Caco-2 (cell line): ENCODE measurements around the gene SPATA17. TPM values are rescaled to one million over a fixed set of nuclear protein-coding genes. Genes with fewer than 3 reads are reported as not detected.

Experiments
- BruUV-seq: library from RNA; stranded (reverse); fragments of 400-500 nt; replicated peaks from 2 replicates; lab custom pipeline; 2021; lab: Mats Ljungman, UMichigan
- CTCF ChIA-PET: fragments of 300-600 bp; sonication (Branson Sonifier 250); formaldehyde crosslinking; loops from one replicate; lab custom pipeline; 2022; ENCODE audit warnings: antibody characterized with exemption; lab: Charles Lee
- POLR2A ChIA-PET: fragments of 300-600 bp; sonication (Branson Sonifier 250); formaldehyde crosslinking; loops from one replicate; lab custom pipeline; 2022; ENCODE audit warnings: antibody characterized with exemption; lab: Charles Lee
- DNase-seq, 2 experiments: peaks; one replicate each; pipeline versions ENCODE4 v3.0.0 to v3.0.0-alpha.2; 2020 to 2022
- H3K27me3 ChIP-seq: replicated peaks from 2 replicates; pipeline ENCODE4 v1.6.0; 2011; ENCODE audit warnings: low read length; ENCODE audit not compliant: control insufficient read depth, insufficient read depth
- H3K36me3 ChIP-seq: 2 replicates; pipeline ENCODE4 v1.5.1; 2011; ENCODE audit warnings: low read length; ENCODE audit not compliant: control insufficient read depth, insufficient read depth
- H3K4me1 ChIP-seq: fragments of 250-450 bp; sonication (Bioruptor Pico); 2 replicates; pipeline ENCODE4 v1.5.1; 2020; ENCODE audit warnings: mild to moderate bottlenecking
- H3K4me3 ChIP-seq: 2 replicates; pipeline ENCODE4 v1.5.1; 2011; ENCODE audit warnings: low read depth, mild to moderate bottlenecking, control low read depth, low read length
- H3K9me3 ChIP-seq: fragments of 250-450 bp; sonication (Bioruptor Pico); 2 replicates; pipeline ENCODE4 v1.5.1; 2020; ENCODE audit warnings: mild to moderate bottlenecking, moderate library complexity
- H3K27ac Mint-ChIP-seq: one replicate; pipeline ENCODE4 v1.8.0; 2022; ENCODE audit warnings: mixed read lengths; ENCODE audit not compliant: unreplicated experiment
- H3K27me3 Mint-ChIP-seq: one replicate; pipeline ENCODE4 v1.8.0; 2022; ENCODE audit warnings: mixed read lengths; ENCODE audit not compliant: insufficient read depth, unreplicated experiment
- H3K36me3 Mint-ChIP-seq: one replicate; pipeline ENCODE4 v1.8.0; 2022; ENCODE audit warnings: mild to moderate bottlenecking, mixed read lengths; ENCODE audit not compliant: insufficient read depth, unreplicated experiment
- H3K4me1 Mint-ChIP-seq: one replicate; pipeline ENCODE4 v1.8.0; 2022; ENCODE audit warnings: low read depth, mixed read lengths; ENCODE audit not compliant: unreplicated experiment
- H3K4me3 Mint-ChIP-seq: one replicate; pipeline ENCODE4 v1.8.0; 2022; ENCODE audit warnings: mild to moderate bottlenecking, moderate library complexity, mixed read lengths; ENCODE audit not compliant: unreplicated experiment
- H3K9me3 Mint-ChIP-seq: one replicate; pipeline ENCODE4 v1.8.0; 2022; ENCODE audit warnings: mixed read lengths; ENCODE audit not compliant: unreplicated experiment
- intact Hi-C: fragments of 100-400 bp; cut with micrococcal nuclease; formaldehyde crosslinking; loops from one replicate; pipeline ENCODE4 v1.10.0; 2022; ENCODE audit not compliant: unreplicated experiment
- total RNA-seq: library from RNA; stranded (reverse); gene quantifications from 2 replicates; pipeline ENCODE4 v1.2.3, GENCODE V29; 2022
- TF ChIP-seq, protein P1 (sequence below), 2 experiments: fragments of 200-600 bp in 1 of 2; IDR thresholded peaks; 1 replicate in 1 of 2; 2 replicates in 1 of 2; pipeline versions ENCODE4 v1.5.1 to v1.8.0; 2011 to 2022; ENCODE audit warnings: antibody characterized with exemption in 1 of 2, control low read depth in 1 of 2, inconsistent platforms in 1 of 2, low read depth in 1 of 2, low read length in 1 of 2, mild to moderate bottlenecking in 1 of 2, moderate library complexity in 1 of 2; ENCODE audit not compliant: insufficient read depth in 1 of 2, severe bottlenecking in 1 of 2, unreplicated experiment in 1 of 2

SPATA17 gene
- total RNA-seq, 1 experiment from 2014 or later, result 1.1 TPM

DNA sequence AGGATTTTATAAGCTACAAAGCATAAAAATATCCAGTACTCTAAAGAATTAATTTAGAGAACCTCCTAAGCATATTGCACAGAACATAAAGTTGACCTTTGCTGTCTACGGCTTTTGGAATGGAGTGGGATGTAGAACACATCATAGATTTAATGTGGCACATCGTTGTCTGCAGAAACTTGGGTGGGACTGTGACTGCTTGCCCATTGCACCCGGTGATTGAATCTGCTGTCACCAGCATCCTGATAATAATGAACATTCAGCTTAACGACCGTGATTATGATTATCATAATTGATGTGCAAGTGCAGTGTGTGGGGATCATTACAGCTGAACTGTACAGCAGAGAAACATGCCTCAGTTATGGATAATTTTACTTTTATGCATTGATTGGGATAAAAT lies 181.9 kb downstream of the SPATA17 start:
- no TSS peak for BruUV-seq

DNA sequence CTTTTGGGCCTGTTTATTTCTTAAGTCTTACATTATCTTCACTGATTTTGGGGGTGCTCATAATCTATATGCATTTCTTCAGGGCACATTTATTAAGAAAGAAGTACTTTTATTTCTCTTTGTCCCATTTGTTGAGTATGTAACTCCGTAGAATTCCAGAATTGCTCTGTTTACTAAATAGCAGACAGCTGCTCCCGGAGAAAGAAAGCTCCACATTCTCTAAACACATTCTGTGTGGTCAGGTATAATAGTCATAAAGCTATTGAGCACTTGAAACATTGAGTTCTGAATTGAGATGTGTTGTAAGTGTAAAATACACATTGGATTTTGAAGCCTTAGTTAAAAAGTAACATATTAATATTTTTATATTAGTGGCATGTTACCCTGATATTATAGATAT lies 206.5 kb downstream of the SPATA17 start:
- TF ChIP-seq, protein P1, sequence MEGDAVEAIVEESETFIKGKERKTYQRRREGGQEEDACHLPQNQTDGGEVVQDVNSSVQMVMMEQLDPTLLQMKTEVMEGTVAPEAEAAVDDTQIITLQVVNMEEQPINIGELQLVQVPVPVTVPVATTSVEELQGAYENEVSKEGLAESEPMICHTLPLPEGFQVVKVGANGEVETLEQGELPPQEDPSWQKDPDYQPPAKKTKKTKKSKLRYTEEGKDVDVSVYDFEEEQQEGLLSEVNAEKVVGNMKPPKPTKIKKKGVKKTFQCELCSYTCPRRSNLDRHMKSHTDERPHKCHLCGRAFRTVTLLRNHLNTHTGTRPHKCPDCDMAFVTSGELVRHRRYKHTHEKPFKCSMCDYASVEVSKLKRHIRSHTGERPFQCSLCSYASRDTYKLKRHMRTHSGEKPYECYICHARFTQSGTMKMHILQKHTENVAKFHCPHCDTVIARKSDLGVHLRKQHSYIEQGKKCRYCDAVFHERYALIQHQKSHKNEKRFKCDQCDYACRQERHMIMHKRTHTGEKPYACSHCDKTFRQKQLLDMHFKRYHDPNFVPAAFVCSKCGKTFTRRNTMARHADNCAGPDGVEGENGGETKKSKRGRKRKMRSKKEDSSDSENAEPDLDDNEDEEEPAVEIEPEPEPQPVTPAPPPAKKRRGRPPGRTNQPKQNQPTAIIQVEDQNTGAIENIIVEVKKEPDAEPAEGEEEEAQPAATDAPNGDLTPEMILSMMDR (IDR thresholded peaks at IDR 0.05; ENCODE audit: insufficient read depth in 1 of 2, low read depth in 1 of 2, low read length in 1 of 2, severe bottlenecking in 1 of 2, unreplicated experiment in 1 of 2), result no peak
- no TSS peak for BruUV-seq
- ChIA-PET POLR2A (no interaction called here), CTCF (no interaction called here)
- Histone ChIP-seq H3K36me3 (no peaks in the 10 kb centered on the region), H3K9me3 (no peaks in the 10 kb centered on the region), H3K4me3 (no peak overlapping the region), H3K27me3 (no peaks in the 10 kb centered on the region), H3K4me1 (no peaks in the 10 kb centered on the region)
- H3K9me3 Mint-ChIP-seq, result no peaks in the 10 kb centered on the region
- no peaks in the 10 kb centered on the region for H3K36me3 Mint-ChIP-seq
- DNase-seq, result no peak
- no peaks in the 10 kb centered on the region for H3K4me1 Mint-ChIP-seq
- no peak overlapping the region for H3K4me3 Mint-ChIP-seq
- intact Hi-C loops, result no loop called here
- H3K27me3 Mint-ChIP-seq, result no peaks in the 10 kb centered on the region
- H3K27ac Mint-ChIP-seq, result no peak overlapping the region

More for the DNA sequence above, 181.9 kb downstream of the SPATA17 start:
- Mint-ChIP-seq H3K27ac (no peak overlapping the region), H3K36me3 (no peaks in the 10 kb centered on the region), H3K4me3 (no peak overlapping the region), H3K9me3 (peaks cover 9% of the 10 kb centered on the region), H3K4me1 (no peaks in the 10 kb centered on the region), H3K27me3 (no peaks in the 10 kb centered on the region)
- Histone ChIP-seq H3K4me3 (no peak overlapping the region), H3K36me3 (no peaks in the 10 kb centered on the region), H3K4me1 (no peaks in the 10 kb centered on the region), H3K9me3 (no peaks in the 10 kb centered on the region), H3K27me3 (no peaks in the 10 kb centered on the region; the same call in 1 of the 2 replicates)
- CTCF ChIA-PET, result no interaction called here
- POLR2A ChIA-PET, result no interaction called here
- intact Hi-C loops, result no loop called here
- TF ChIP-seq, protein P1 (IDR thresholded peaks at IDR 0.05; ENCODE audit: insufficient read depth in 1 of 2, low read depth in 1 of 2, low read length in 1 of 2, severe bottlenecking in 1 of 2, unreplicated experiment in 1 of 2), result no peak
- DNase-seq, result no peak

DNA sequence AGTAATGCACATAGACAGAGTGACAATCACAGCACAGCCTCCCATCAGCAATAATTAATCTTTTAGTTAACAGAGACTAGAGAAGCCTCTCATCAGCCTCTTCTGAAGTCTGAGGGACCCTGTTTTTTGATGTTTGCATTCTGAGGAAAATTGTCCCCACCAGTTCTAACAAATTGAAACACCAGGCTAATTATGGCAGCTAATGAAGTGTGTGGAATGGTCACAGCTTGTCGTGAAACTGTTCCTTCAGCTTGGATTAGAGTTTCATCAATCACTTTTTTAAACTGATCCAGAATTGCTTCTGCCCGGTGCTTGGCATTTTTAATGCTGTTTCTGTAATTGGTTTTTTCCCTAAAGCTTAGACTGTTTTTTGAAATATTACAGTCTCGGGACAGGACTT lies 208.0 kb downstream of the SPATA17 start:
- no peaks in the 10 kb centered on the region for H3K9me3 ChIP-seq
- H3K4me1 ChIP-seq, result no peaks in the 10 kb centered on the region
- no peaks in the 10 kb centered on the region for H3K27me3 ChIP-seq
- no peak overlapping the region for H3K4me3 ChIP-seq
- Mint-ChIP-seq H3K36me3 (no peaks in the 10 kb centered on the region), H3K27me3 (no peaks in the 10 kb centered on the region), H3K4me3 (no peak overlapping the region), H3K27ac (no peak overlapping the region), H3K9me3 (no peaks in the 10 kb centered on the region), H3K4me1 (no peaks in the 10 kb centered on the region)
- CTCF ChIA-PET, result no interaction called here
- no peaks in the 10 kb centered on the region for H3K36me3 ChIP-seq
- DNase-seq, result no peak
- BruUV-seq, result no TSS peak
- TF ChIP-seq, protein P1 (IDR thresholded peaks at IDR 0.05; ENCODE audit: insufficient read depth in 1 of 2, low read depth in 1 of 2, low read length in 1 of 2, severe bottlenecking in 1 of 2, unreplicated experiment in 1 of 2), result no peak
- intact Hi-C loops, result no loop called here
- POLR2A ChIA-PET, result no interaction called here
